CD4-positive, alpha-beta T cell (primary cell): ENCODE data around the gene EVI5. TPM values are rescaled to one million over a fixed set of nuclear protein-coding genes. Genes with fewer than 3 reads are reported as not detected.

Experiments
- ATAC-seq: fragments of 200-7000 bp; cut with Tn5 transposase; one replicate; pipeline ENCODE4 v1.10.0; 2022; ENCODE audit warnings: mild to moderate bottlenecking; ENCODE audit not compliant: poor library complexity
- CTCF ChIA-PET: fragments of 350-600 bp; sonication (Branson Sonifier 250); formaldehyde crosslinking; loops from one replicate; lab custom pipeline; 2021; ENCODE audit warnings: antibody characterized with exemption, inconsistent platforms; lab: Charles Lee
- POLR2A ChIA-PET: fragments of 350-600 bp; sonication (Branson Sonifier 250); formaldehyde crosslinking; loops from one replicate; lab custom pipeline; 2021; ENCODE audit warnings: antibody characterized with exemption, inconsistent platforms; lab: Charles Lee
- DNase-seq, 14 experiments: peaks; one replicate each; pipeline ENCODE4 v3.0.0-alpha.2; 2013 to 2020; ENCODE audit warnings: mixed read lengths in 2 of 14
- H3K27ac ChIP-seq, 2 donors: one replicate each; pipeline versions ENCODE4 v1.5.1 to v1.7.0; 2013; ENCODE audit warnings: low read length in 2 of 2, low read depth in 1 of 2, mild to moderate bottlenecking in 1 of 2
- H3K27me3 ChIP-seq, 2 experiments: 1 replicate in 1 of 2; 2 replicates in 1 of 2; pipeline versions ENCODE4 v1.6.1 to v1.7.0; 2013; ENCODE audit warnings: low read length in 2 of 2, control low read depth in 1 of 2, mild to moderate bottlenecking in 1 of 2, moderate library complexity in 1 of 2; ENCODE audit not compliant: insufficient read depth in 2 of 2, control insufficient read depth in 1 of 2
- H3K36me3 ChIP-seq: one replicate; pipeline ENCODE4 v1.6.1; 2013; ENCODE audit warnings: low read length, control low read depth; ENCODE audit not compliant: insufficient read depth
- H3K4me1 ChIP-seq: one replicate; pipeline ENCODE4 v1.6.1; 2013; ENCODE audit warnings: low read length, control low read depth; ENCODE audit not compliant: insufficient read depth
- H3K4me3 ChIP-seq: one replicate; pipeline ENCODE4 v1.5.1; 2013; ENCODE audit warnings: mild to moderate bottlenecking, low read length, moderate library complexity
- H3K9me3 ChIP-seq, 2 experiments: 1 replicate in 1 of 2; 2 replicates in 1 of 2; pipeline versions ENCODE4 v1.6.1 to v1.7.0; 2013; ENCODE audit warnings: low read length in 2 of 2, mild to moderate bottlenecking in 2 of 2, control low read depth in 1 of 2, moderate library complexity in 1 of 2; ENCODE audit not compliant: control insufficient read depth in 1 of 2, insufficient read depth in 1 of 2
- H3K27ac Mint-ChIP-seq: one replicate; pipeline ENCODE4 v1.8.0; 2020; ENCODE audit warnings: mixed read lengths
- H3K27me3 Mint-ChIP-seq: one replicate; pipeline ENCODE4 v1.8.0; 2021; ENCODE audit warnings: mixed read lengths
- H3K36me3 Mint-ChIP-seq: one replicate; pipeline ENCODE4 v1.8.0; 2021; ENCODE audit warnings: low read depth, mixed read lengths
- H3K4me1 Mint-ChIP-seq: one replicate; pipeline ENCODE4 v1.8.0; 2021; ENCODE audit warnings: low read depth, mixed read lengths
- H3K4me3 Mint-ChIP-seq: one replicate; pipeline ENCODE4 v1.8.0; 2020; ENCODE audit warnings: mild to moderate bottlenecking, mixed read lengths
- H3K9me3 Mint-ChIP-seq: one replicate; pipeline ENCODE4 v1.8.0; 2020; ENCODE audit warnings: mixed read lengths
- intact Hi-C, 2 experiments: fragments of 100-400 bp; cut with DNase I in 1 of 2; cut with micrococcal nuclease in 1 of 2; formaldehyde crosslinking; loops; one replicate each; pipeline versions ENCODE4 v1.15.1 to v1.9.0; 2023 to 2025; cut with DNase I, micrococcal nuclease
- total RNA-seq, 174 experiments: library from RNA in 2 of 174; stranded (reverse) in 2 of 174; gene quantifications; one replicate each; pipeline ENCODE4 v1.2.3 and lab custom pipeline; 2021 to 2026
- TF ChIP-seq, protein P1 (sequence below): fragments of 200-600 bp; IDR thresholded peaks from one replicate; pipeline ENCODE4 v1.8.0; 2022; ENCODE audit warnings: antibody characterized with exemption, mild to moderate bottlenecking

The EVI5 gene
- total RNA-seq, 2 experiments from 2014 or later, result 1.8 to 2.0 TPM

DNA sequence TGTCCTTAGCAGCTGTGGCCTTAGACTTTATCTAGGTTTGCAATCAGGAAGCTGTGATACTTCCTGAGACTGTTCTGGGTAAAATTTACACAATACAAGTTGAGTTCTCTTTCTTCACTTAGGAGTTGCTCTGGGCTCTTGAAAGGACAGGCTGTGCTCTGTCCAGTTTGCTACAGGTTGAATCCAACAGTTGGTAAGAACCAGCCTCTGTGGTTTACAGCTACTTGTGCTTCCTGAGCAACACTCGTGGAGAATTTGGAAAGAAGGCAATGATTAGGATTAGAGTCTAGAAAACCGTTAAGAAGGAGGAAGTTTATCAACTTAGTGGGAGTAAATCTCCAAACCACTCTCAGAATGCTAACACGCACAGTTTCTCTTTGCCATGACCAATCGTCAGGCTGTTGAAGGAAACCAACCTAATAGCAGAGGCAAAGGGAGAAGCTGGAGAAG lies 325.0 kb downstream of the EVI5 start:
- Histone ChIP-seq H3K4me3 (no peak overlapping the region), H3K27me3 (no peaks in the 10 kb centered on the region), H3K27ac (no peak overlapping the region), H3K4me1 (peaks cover 25% of the 10 kb centered on the region), H3K36me3 (no peaks in the 10 kb centered on the region), H3K9me3 (no peaks in the 10 kb centered on the region)
- DNase-seq (no peak), ATAC-seq (no peak)
- Mint-ChIP-seq H3K36me3 (no peaks in the 10 kb centered on the region), H3K4me1 (peaks cover 42% of the 10 kb centered on the region), H3K4me3 (peak overlapping the region; percentile 65), H3K27ac (peak overlapping the region; percentile 0), H3K27me3 (no peaks in the 10 kb centered on the region), H3K9me3 (no peaks in the 10 kb centered on the region)
- TF ChIP-seq, protein P1, sequence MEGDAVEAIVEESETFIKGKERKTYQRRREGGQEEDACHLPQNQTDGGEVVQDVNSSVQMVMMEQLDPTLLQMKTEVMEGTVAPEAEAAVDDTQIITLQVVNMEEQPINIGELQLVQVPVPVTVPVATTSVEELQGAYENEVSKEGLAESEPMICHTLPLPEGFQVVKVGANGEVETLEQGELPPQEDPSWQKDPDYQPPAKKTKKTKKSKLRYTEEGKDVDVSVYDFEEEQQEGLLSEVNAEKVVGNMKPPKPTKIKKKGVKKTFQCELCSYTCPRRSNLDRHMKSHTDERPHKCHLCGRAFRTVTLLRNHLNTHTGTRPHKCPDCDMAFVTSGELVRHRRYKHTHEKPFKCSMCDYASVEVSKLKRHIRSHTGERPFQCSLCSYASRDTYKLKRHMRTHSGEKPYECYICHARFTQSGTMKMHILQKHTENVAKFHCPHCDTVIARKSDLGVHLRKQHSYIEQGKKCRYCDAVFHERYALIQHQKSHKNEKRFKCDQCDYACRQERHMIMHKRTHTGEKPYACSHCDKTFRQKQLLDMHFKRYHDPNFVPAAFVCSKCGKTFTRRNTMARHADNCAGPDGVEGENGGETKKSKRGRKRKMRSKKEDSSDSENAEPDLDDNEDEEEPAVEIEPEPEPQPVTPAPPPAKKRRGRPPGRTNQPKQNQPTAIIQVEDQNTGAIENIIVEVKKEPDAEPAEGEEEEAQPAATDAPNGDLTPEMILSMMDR, result no peak
- ChIA-PET CTCF (interaction anchor here (0.6 kb wide), 1 partner anchor 427 kb away, joined by 3 read pairs; no protein-coding TSS in a partner anchor), POLR2A (no interaction called here)
- intact Hi-C loops, result no loop called here

Other genes starting within 250 kb of the EVI5 start
- 1,000 to 10,000 TPM; 1,712 to 1,770 TPM for gene RPL5, start 46.9 kb upstream of the EVI5 start, total RNA-seq
- gene DIPK1A, start 176.4 kb upstream of the EVI5 start, total RNA-seq, result 1 to 10 TPM; 7.0 to 7.3 TPM